ENCODE data around the gene ZBTB32. TPM values are rescaled to one million over a fixed set of nuclear protein-coding genes. Genes with fewer than 3 reads are reported as not detected.

The ZBTB32 gene
- polyA plus RNA-seq, 2 of the 4 experiments (the other 2 are of a cell fraction), result not detected

GRCh38 chr19:35729021-35729420 is 24.7 kb downstream of the ZBTB32 start:
- no peak overlapping the region for H3K27ac ChIP-seq
- ChIA-PET POLR2A (interaction anchor here (1.2 to 1.9 kb wide), 2 partner anchors 10 to 11 kb away, joined by 4 to 6 read pairs; no protein-coding TSS in a partner anchor), CTCF (interaction anchor here (1.1 to 3.2 kb wide), 5 partner anchors 8 to 203 kb away, joined by 3 to 32 read pairs (median 5); no protein-coding TSS in a partner anchor)
- H3K4me3 ChIP-seq, result no peak overlapping the region
- no peaks in the 10 kb centered on the region for H3K9me3 ChIP-seq
- DNase-seq (ENCODE audit: low read depth in 1 of 2, low spot score in 1 of 2), result no peak
- WGBS (ENCODE audit: missing lambda C conversion rate), result 94% methylated on average over 18 of the region's 18 CpGs
- H3K4me2 ChIP-seq, result no peak overlapping the region
- no peak for FAIRE-seq
- no peak for ATAC-seq
- no peak for TF ChIP-seq CTCF (IDR thresholded peaks at IDR 0.05)
- 0 out of 2 replicates have a peak, but pooled peaks have one; percentile 10 for TF ChIP-seq POLR2A (IDR thresholded peaks at IDR 0.05; ENCODE audit: low read length)
- H3K4me1 ChIP-seq, result no peaks in the 10 kb centered on the region

GRCh38 chr19:35729763-35730162 is 25.4 kb downstream of the ZBTB32 start:
- Histone ChIP-seq H3K4me1 (no peaks in the 10 kb centered on the region), H3K9me3 (no peaks in the 10 kb centered on the region), H3K4me3 (no peak overlapping the region), H3K4me2 (no peak overlapping the region), H3K27ac (no peak overlapping the region)
- POLR2A ChIA-PET, result interaction anchor here (1.7 kb wide), 1 partner anchor 15 kb away, joined by 4 read pairs; the partner anchor contains the start of genes PSENEN and U2AF1L4
- 86% methylated on average over 11 of the region's 11 CpGs for WGBS (ENCODE audit: missing lambda C conversion rate)
- FAIRE-seq (no peak), DNase-seq (ENCODE audit: low read depth in 1 of 2, low spot score in 1 of 2) (no peak), ATAC-seq (no peak)
- no peak for TF ChIP-seq USF2 (IDR thresholded peaks at IDR 0.05)
- no peak for TF ChIP-seq RNF2 (IDR thresholded peaks at IDR 0.05; ENCODE audit: borderline replicate concordance, low read depth)
- no peak for TF ChIP-seq CHD4 (IDR thresholded peaks at IDR 0.05; ENCODE audit: borderline replicate concordance)
- no peak for TF ChIP-seq CBX2 (IDR thresholded peaks at IDR 0.05; ENCODE audit: borderline replicate concordance, low read depth)
- TF ChIP-seq POLR2AphosphoS2 (conservative IDR thresholded peaks at IDR 0.05; ENCODE audit: low read length), result no peak
- TF ChIP-seq HMGXB4 (CRISPR knock-in tag; IDR thresholded peaks at IDR 0.05; ENCODE audit: borderline replicate concordance), result no peak
- no peak for TF ChIP-seq ZFP36 (IDR thresholded peaks at IDR 0.05; ENCODE audit: borderline replicate concordance, partially characterized antibody)
- no peak for TF ChIP-seq ZNF302 (CRISPR knock-in tag; IDR thresholded peaks at IDR 0.05)
- no peak for TF ChIP-seq PBX3 (IDR thresholded peaks at IDR 0.05)
- no peak for TF ChIP-seq FOSL2 (IDR thresholded peaks at IDR 0.05)
- TF ChIP-seq FOSL2 (CRISPR knock-in tag; IDR thresholded peaks at IDR 0.05), result no peak
- no peak for TF ChIP-seq RAD21 (conservative IDR thresholded peaks at IDR 0.05 in 1 of 2, IDR thresholded peaks at IDR 0.05 in 1 of 2)
- TF ChIP-seq EHMT2 (IDR thresholded peaks at IDR 0.05; ENCODE audit: low read depth), result no peak
- no peak for TF ChIP-seq MAFK (IDR thresholded peaks at IDR 0.05; ENCODE audit: partially characterized antibody)
- no peak for TF ChIP-seq HOXA7 (CRISPR knock-in tag; IDR thresholded peaks at IDR 0.05)
- TF ChIP-seq CTCF (IDR thresholded peaks at IDR 0.05), result no peak
- TF ChIP-seq MYC (IDR thresholded peaks at IDR 0.05; ENCODE audit: borderline replicate concordance, low read length), result no peak
- no peak for TF ChIP-seq MAZ (IDR thresholded peaks at IDR 0.05; ENCODE audit: borderline replicate concordance, low read depth, low read length)
- no peak for TF ChIP-seq RARB (CRISPR knock-in tag; IDR thresholded peaks at IDR 0.05)
- TF ChIP-seq KDM1A (IDR thresholded peaks at IDR 0.05; ENCODE audit: low read depth), result no peak
- CTCF ChIA-PET, result interaction anchor here (0.9 to 1.6 kb wide), 5 partner anchors 8 to 182 kb away, joined by 3 to 7 read pairs (median 4); partner anchors contain the start of gene IGFLR1
